ENCODE measurements around the gene APOL1.

GRCh38 chr22:36246718-36247117 is 6.2 kb upstream of the APOL1 start:
- TF ChIP-seq, protein P1, sequence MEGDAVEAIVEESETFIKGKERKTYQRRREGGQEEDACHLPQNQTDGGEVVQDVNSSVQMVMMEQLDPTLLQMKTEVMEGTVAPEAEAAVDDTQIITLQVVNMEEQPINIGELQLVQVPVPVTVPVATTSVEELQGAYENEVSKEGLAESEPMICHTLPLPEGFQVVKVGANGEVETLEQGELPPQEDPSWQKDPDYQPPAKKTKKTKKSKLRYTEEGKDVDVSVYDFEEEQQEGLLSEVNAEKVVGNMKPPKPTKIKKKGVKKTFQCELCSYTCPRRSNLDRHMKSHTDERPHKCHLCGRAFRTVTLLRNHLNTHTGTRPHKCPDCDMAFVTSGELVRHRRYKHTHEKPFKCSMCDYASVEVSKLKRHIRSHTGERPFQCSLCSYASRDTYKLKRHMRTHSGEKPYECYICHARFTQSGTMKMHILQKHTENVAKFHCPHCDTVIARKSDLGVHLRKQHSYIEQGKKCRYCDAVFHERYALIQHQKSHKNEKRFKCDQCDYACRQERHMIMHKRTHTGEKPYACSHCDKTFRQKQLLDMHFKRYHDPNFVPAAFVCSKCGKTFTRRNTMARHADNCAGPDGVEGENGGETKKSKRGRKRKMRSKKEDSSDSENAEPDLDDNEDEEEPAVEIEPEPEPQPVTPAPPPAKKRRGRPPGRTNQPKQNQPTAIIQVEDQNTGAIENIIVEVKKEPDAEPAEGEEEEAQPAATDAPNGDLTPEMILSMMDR (conservative IDR thresholded peaks at IDR 0.05; ENCODE audit: low read length) = no peak
- TF ChIP-seq EZH2phosphoT487 (IDR thresholded peaks at IDR 0.05; ENCODE audit: borderline replicate concordance) = no peak
